Skeletal muscle satellite cell (primary cell): ENCODE results near the gene GOLIM4.

Experiments
- H3K27me3 ChIP-seq: 2 replicates; pipeline ENCODE4 v1.7.0; 2013; ENCODE audit warnings: low read length; ENCODE audit not compliant: control insufficient read depth, insufficient read depth
- H3K36me3 ChIP-seq: 2 replicates; pipeline ENCODE4 v1.7.0; 2013; ENCODE audit warnings: mild to moderate bottlenecking, control low read depth, low read length; ENCODE audit not compliant: insufficient read depth
- H3K4me1 ChIP-seq: 2 replicates; pipeline ENCODE4 v1.7.0; 2013; ENCODE audit warnings: low read length; ENCODE audit not compliant: control insufficient read depth, insufficient read depth
- H3K4me2 ChIP-seq: 2 replicates; pipeline ENCODE4 v1.7.0; 2013; ENCODE audit warnings: mild to moderate bottlenecking, low read length
- H3K4me3 ChIP-seq: 2 replicates; pipeline ENCODE4 v1.7.0; 2013; ENCODE audit warnings: low read length
- H3K9ac ChIP-seq: 2 replicates; pipeline ENCODE4 v1.7.0; 2013; ENCODE audit warnings: mild to moderate bottlenecking, low read depth, low read length, moderate library complexity
- H3K9me3 ChIP-seq: replicated peaks from 2 replicates; pipeline ENCODE4 v1.7.0; 2013; ENCODE audit warnings: mild to moderate bottlenecking, control low read depth, low read length

Gene GOLIM4

GRCh38 chr3:168123201-168124176 is 27.8 kb upstream of the GOLIM4 start:
- H3K9me3 ChIP-seq = no peaks in the 10 kb centered on the region
- H3K4me3 ChIP-seq = no peak overlapping the region
- H3K4me2 ChIP-seq = no peak overlapping the region
- no peak overlapping the region for H3K9ac ChIP-seq
- H3K36me3 ChIP-seq = no peaks in the 10 kb centered on the region
- H3K27me3 ChIP-seq = no peaks in the 10 kb centered on the region
- peaks cover 4% of the 10 kb centered on the region for H3K4me1 ChIP-seq

- Histone ChIP-seq H3K4me3 (no peak overlapping the region), H3K4me2 (no peak overlapping the region), H3K27me3 (no peaks in the 10 kb centered on the region), H3K4me1 (peaks cover 20% of the 10 kb centered on the region), H3K9me3 (no peaks in the 10 kb centered on the region), H3K9ac (no peak overlapping the region), H3K36me3 (no peaks in the 10 kb centered on the region)
Measured at GRCh38 chr3:168121184-168122017, 25.7 kb upstream of the GOLIM4 start.

- peaks cover 25% of the 10 kb centered on the region for H3K4me1 ChIP-seq
- H3K27me3 ChIP-seq = no peaks in the 10 kb centered on the region
- H3K4me2 ChIP-seq = no peak overlapping the region
- H3K9ac ChIP-seq = no peak overlapping the region
- H3K9me3 ChIP-seq = no peaks in the 10 kb centered on the region
- no peak overlapping the region for H3K4me3 ChIP-seq
- H3K36me3 ChIP-seq = no peaks in the 10 kb centered on the region
Measured at GRCh38 chr3:168117853-168118313, 22.2 kb upstream of the GOLIM4 start.

GRCh38 chr3:168117059-168117458 is 21.3 kb upstream of the GOLIM4 start:
- no peaks in the 10 kb centered on the region for H3K27me3 ChIP-seq
- no peaks in the 10 kb centered on the region for H3K9me3 ChIP-seq
- H3K4me2 ChIP-seq = no peak overlapping the region
- no peak overlapping the region for H3K9ac ChIP-seq
- H3K4me1 ChIP-seq = peaks cover 25% of the 10 kb centered on the region
- no peak overlapping the region for H3K4me3 ChIP-seq
- H3K36me3 ChIP-seq = no peaks in the 10 kb centered on the region

- Histone ChIP-seq H3K4me2 (no peak overlapping the region), H3K9me3 (no peaks in the 10 kb centered on the region), H3K4me1 (peaks cover 21% of the 10 kb centered on the region), H3K36me3 (no peaks in the 10 kb centered on the region), H3K9ac (no peak overlapping the region), H3K27me3 (no peaks in the 10 kb centered on the region), H3K4me3 (no peak overlapping the region)
Measured at GRCh38 chr3:168116279-168116678, 20.6 kb upstream of the GOLIM4 start.

GRCh38 chr3:168113848-168114247 is 18.1 kb upstream of the GOLIM4 start:
- Histone ChIP-seq H3K4me3 (no peak overlapping the region), H3K9me3 (no peaks in the 10 kb centered on the region), H3K36me3 (no peaks in the 10 kb centered on the region), H3K27me3 (no peaks in the 10 kb centered on the region), H3K9ac (no peak overlapping the region), H3K4me2 (no peak overlapping the region), H3K4me1 (peaks cover 21% of the 10 kb centered on the region)

- Histone ChIP-seq H3K9ac (no peak overlapping the region), H3K27me3 (no peaks in the 10 kb centered on the region), H3K36me3 (no peaks in the 10 kb centered on the region), H3K4me2 (no peak overlapping the region), H3K4me1 (peaks cover 19% of the 10 kb centered on the region), H3K4me3 (no peak overlapping the region), H3K9me3 (no peaks in the 10 kb centered on the region)
Measured at GRCh38 chr3:168112894-168113293, 17.2 kb upstream of the GOLIM4 start.

GRCh38 chr3:168104361-168104760 is 8.6 kb upstream of the GOLIM4 start:
- peaks cover 8% of the 10 kb centered on the region for H3K4me1 ChIP-seq
- no peaks in the 10 kb centered on the region for H3K36me3 ChIP-seq
- no peaks in the 10 kb centered on the region for H3K9me3 ChIP-seq
- no peak overlapping the region for H3K4me3 ChIP-seq
- H3K4me2 ChIP-seq = no peak overlapping the region
- H3K27me3 ChIP-seq = no peaks in the 10 kb centered on the region
- no peak overlapping the region for H3K9ac ChIP-seq

GRCh38 chr3:168102735-168103410 is 7.1 kb upstream of the GOLIM4 start:
- Histone ChIP-seq H3K36me3 (no peaks in the 10 kb centered on the region), H3K9ac (no peak overlapping the region), H3K27me3 (no peaks in the 10 kb centered on the region), H3K4me2 (no peak overlapping the region), H3K4me3 (no peak overlapping the region), H3K4me1 (peaks cover 8% of the 10 kb centered on the region), H3K9me3 (no peaks in the 10 kb centered on the region)

- no peak overlapping the region for H3K9ac ChIP-seq
- H3K9me3 ChIP-seq = no peaks in the 10 kb centered on the region
- H3K36me3 ChIP-seq = no peaks in the 10 kb centered on the region
- H3K4me3 ChIP-seq = no peak overlapping the region
- peaks cover 13% of the 10 kb centered on the region for H3K4me1 ChIP-seq
- no peaks in the 10 kb centered on the region for H3K27me3 ChIP-seq
- H3K4me2 ChIP-seq = peak overlapping the region; percentile 14
Measured at GRCh38 chr3:168100777-168101492, 5.2 kb upstream of the GOLIM4 start.
